H1 (cell line): ENCODE measurements around the gene TNFRSF18. TPM values are rescaled to one million over a fixed set of nuclear protein-coding genes. Genes with fewer than 3 reads are reported as not detected.

Experiments used
- CTCF ChIA-PET: fragments of 300-600 bp; sonication (Branson Sonifier 250); formaldehyde crosslinking; loops from one replicate; lab custom pipeline; 2021; ENCODE audit not compliant: partially characterized antibody; lab: Charles Lee
- POLR2A ChIA-PET: fragments of 300-600 bp; sonication (Branson Sonifier 250); formaldehyde crosslinking; loops from one replicate; lab custom pipeline; 2021; ENCODE audit warnings: inconsistent platforms; ENCODE audit not compliant: partially characterized antibody; lab: Charles Lee
- DNase-seq, 2 experiments: peaks; one replicate each; pipeline versions ENCODE4 v3.0.0 to v3.0.0-alpha.2; 2010 to 2022; ENCODE audit warnings: low spot score in 2 of 2, low read depth in 1 of 2, mixed read lengths in 1 of 2
- FAIRE-seq: peaks from 2 replicates; lab custom pipeline; 2011; peaks lifted over from hg19 to GRCh38; lab: Jason Lieb, UNC
- H2AFZ ChIP-seq: 2 replicates; pipeline ENCODE4 v1.8.1; 2012; ENCODE audit warnings: low read length, inconsistent platforms
- H2AK5ac ChIP-seq: 2 replicates; pipeline ENCODE4 v1.6.1; 2013; ENCODE audit warnings: low read depth, low read length
- H2BK120ac ChIP-seq: replicated peaks from 2 replicates; pipeline ENCODE3; 2013; ENCODE audit warnings: low read depth, low read length, inconsistent platforms
- H2BK12ac ChIP-seq: 2 replicates; pipeline ENCODE4 v1.6.1; 2013; ENCODE audit warnings: low read depth, low read length
- H2BK15ac ChIP-seq: 2 replicates; pipeline ENCODE4 v1.6.1; 2013; ENCODE audit warnings: low read length
- H2BK20ac ChIP-seq: 2 replicates; pipeline ENCODE4 v1.6.1; 2013; ENCODE audit warnings: low read length
- H2BK5ac ChIP-seq: 2 replicates; pipeline ENCODE4 v1.6.1; 2013; ENCODE audit warnings: low read depth, low read length
- H3K14ac ChIP-seq: 2 replicates; pipeline ENCODE4 v1.6.1; 2013; ENCODE audit warnings: inconsistent platforms; ENCODE audit not compliant: insufficient read length
- H3K18ac ChIP-seq: 2 replicates; pipeline ENCODE4 v1.6.1; 2013; ENCODE audit warnings: low read length; ENCODE audit errors: extremely low read depth
- H3K23ac ChIP-seq: 2 replicates; pipeline ENCODE4 v1.6.1; 2013; ENCODE audit warnings: inconsistent platforms; ENCODE audit not compliant: insufficient read length
- H3K23me2 ChIP-seq: 2 replicates; pipeline ENCODE4 v1.6.1; 2013; ENCODE audit warnings: low read depth, low read length
- H3K27ac ChIP-seq: 2 replicates; pipeline ENCODE4 v1.6.1; 2011; ENCODE audit warnings: low read depth, low read length, inconsistent platforms
- H3K27me3 ChIP-seq, 4 experiments: replicated peaks in 1 of 4; 1 replicate in 1 of 4; 2 replicates in 3 of 4; pipeline versions ENCODE4 v1.6.1 to v1.8.1; 2011 to 2013; ENCODE audit warnings: low read length in 3 of 4, mild to moderate bottlenecking in 3 of 4, inconsistent platforms in 2 of 4, mixed read lengths in 2 of 4, moderate library complexity in 1 of 4; ENCODE audit not compliant: control insufficient read depth in 3 of 4, insufficient read depth in 3 of 4; ENCODE audit errors: extremely low read depth in 1 of 4
- H3K36me3 ChIP-seq, 4 experiments: 2 replicates each; pipeline versions ENCODE4 v1.6.1 to v1.8.1; 2011 to 2013; ENCODE audit warnings: mild to moderate bottlenecking in 4 of 4, low read length in 3 of 4, moderate library complexity in 2 of 4, control low read depth in 1 of 4, inconsistent platforms in 1 of 4; ENCODE audit not compliant: insufficient read depth in 4 of 4, control insufficient read depth in 2 of 4
- H3K4ac ChIP-seq: replicated peaks from 2 replicates; pipeline ENCODE3; 2013; ENCODE audit warnings: low read length, low read depth, mixed read lengths, inconsistent platforms; ENCODE audit not compliant: insufficient read length
- H3K4me1 ChIP-seq, 4 experiments: replicated peaks in 1 of 4; 1 replicate in 1 of 4; 2 replicates in 3 of 4; pipeline versions ENCODE4 v1.6.1 to v1.8.1; 2011 to 2013; ENCODE audit warnings: low read length in 3 of 4, inconsistent platforms in 2 of 4, mixed read lengths in 1 of 4; ENCODE audit not compliant: insufficient read depth in 4 of 4, control insufficient read depth in 3 of 4
- H3K4me2 ChIP-seq, 2 experiments: 2 replicates each; pipeline versions ENCODE4 v1.6.1 to v1.8.1; 2011 to 2013; ENCODE audit warnings: low read depth in 2 of 2, low read length in 2 of 2, control low read depth in 1 of 2, inconsistent platforms in 1 of 2, mild to moderate bottlenecking in 1 of 2; ENCODE audit not compliant: insufficient read depth in 1 of 2
- H3K4me3 ChIP-seq, 4 experiments: fragments of 200-600, 300-600 bp in 1 of 4; sonication (generic), shearing (Covaris generic), sonication (Bioruptor Twin) in 1 of 4; 2 replicates each; pipeline versions ENCODE4 v1.5.1 to v1.8.1; 2011 to 2016; ENCODE audit warnings: low read length in 4 of 4, low read depth in 3 of 4, control low read depth in 2 of 4, inconsistent platforms in 2 of 4, mild to moderate bottlenecking in 2 of 4, mixed read lengths in 1 of 4, moderate library complexity in 1 of 4; ENCODE audit not compliant: insufficient read depth in 2 of 4; ENCODE audit errors: extremely low read depth in 1 of 4
- H3K56ac ChIP-seq: replicated peaks from 2 replicates; pipeline ENCODE3; 2013; ENCODE audit warnings: low read depth, mild to moderate bottlenecking, mixed read lengths, low read length, inconsistent platforms; ENCODE audit not compliant: insufficient read length
- H3K79me1 ChIP-seq: 2 replicates; pipeline ENCODE4 v1.6.1; 2013; ENCODE audit warnings: low read depth, low read length, control low read depth
- H3K79me2 ChIP-seq, 2 experiments: 2 replicates each; pipeline versions ENCODE4 v1.6.1 to v1.8.1; 2012 to 2013; ENCODE audit warnings: low read length in 2 of 2, mild to moderate bottlenecking in 2 of 2, inconsistent platforms in 1 of 2; ENCODE audit not compliant: insufficient read depth in 2 of 2, control insufficient read depth in 1 of 2
- H3K9ac ChIP-seq, 4 experiments: replicated peaks in 1 of 4; 1 replicate in 1 of 4; 2 replicates in 3 of 4; pipeline versions ENCODE4 v1.6.1 to v1.8.1; 2011 to 2013; ENCODE audit warnings: low read depth in 3 of 4, low read length in 3 of 4, control low read depth in 2 of 4, mild to moderate bottlenecking in 2 of 4, moderate library complexity in 2 of 4, inconsistent platforms in 1 of 4; ENCODE audit errors: extremely low read depth in 1 of 4
- H3K9me3 ChIP-seq, 2 experiments: 2 replicates each; pipeline versions ENCODE4 v1.6.1 to v1.8.1; 2012 to 2013; ENCODE audit warnings: mild to moderate bottlenecking in 2 of 2, moderate library complexity in 2 of 2, control low read depth in 1 of 2, inconsistent platforms in 1 of 2, low read depth in 1 of 2, low read length in 1 of 2, mixed read lengths in 1 of 2; ENCODE audit not compliant: insufficient read depth in 2 of 2
- H4K20me1 ChIP-seq, 2 experiments: replicated peaks in 1 of 2; 2 replicates each; pipeline versions ENCODE3 to v1.8.1; 2011 to 2013; ENCODE audit warnings: inconsistent platforms in 2 of 2, low read length in 2 of 2, mild to moderate bottlenecking in 1 of 2; ENCODE audit not compliant: insufficient read depth in 2 of 2, control insufficient read depth in 1 of 2
- H4K5ac ChIP-seq: 2 replicates; pipeline ENCODE4 v1.6.1; 2013; ENCODE audit warnings: low read length, low read depth, mixed read lengths, inconsistent platforms; ENCODE audit not compliant: insufficient read length
- H4K8ac ChIP-seq: 2 replicates; pipeline ENCODE4 v1.8.0; 2013; ENCODE audit warnings: mild to moderate bottlenecking, moderate library complexity, low read length, inconsistent platforms; ENCODE audit not compliant: insufficient read depth; ENCODE audit errors: extremely low read depth
- H4K91ac ChIP-seq: replicated peaks from 2 replicates; pipeline ENCODE3; 2013; ENCODE audit warnings: low read length, mixed read lengths, inconsistent platforms; ENCODE audit not compliant: insufficient read length
- CEBPB ChIP-seq: IDR thresholded peaks from 2 replicates; pipeline ENCODE4 v1.6.1; 2012; ENCODE audit warnings: low read depth, low read length
- JUN ChIP-seq: IDR thresholded peaks from 2 replicates; pipeline ENCODE4 v1.6.1; 2011; ENCODE audit warnings: low read depth, mild to moderate bottlenecking, improper control_type of control experiment, low read length
- MAFK ChIP-seq: IDR thresholded peaks from 2 replicates; pipeline ENCODE4 v1.6.1; 2012; ENCODE audit warnings: low read depth, mild to moderate bottlenecking, improper control_type of control experiment, low read length
- WGBS, 2 experiments: shearing (Covaris generic) in 1 of 2; methylation state at CpG; one replicate each; pipeline versions ENCODE4 v1.1.6 to v1.1.7; 2013 to 2015; ENCODE audit warnings: low lambda C conversion rate in 2 of 2, mixed read lengths in 2 of 2, inconsistent platforms in 1 of 2, low coverage in 1 of 2, missing lambda C conversion rate in 1 of 2; ENCODE audit not compliant: insufficient replicate concordance in 2 of 2, insufficient coverage in 1 of 2, insufficient read length in 1 of 2; ENCODE audit errors: extremely low coverage in 1 of 2, missing lambda C conversion rate in 1 of 2; 5-methylcytosine and 5-hydroxymethylcytosine counted together
- polyA plus RNA-seq, 7 experiments: library from polyadenylated mRNA; depleted of rRNA in 3 of 7; stranded (reverse) in 5 of 7; unstranded in 2 of 7; fragments of >200 nt in 5 of 7; fragments of 200-250 nt in 2 of 7; gene quantifications; 1 replicate in 5 of 7; 2 replicates in 1 of 7; 4 replicates in 1 of 7; pipeline versions ENCODE4 v1.2.1 to v1.2.3, GENCODE V29; 2011 to 2013; ENCODE audit warnings: missing spikeins in 2 of 7, mixed read lengths in 2 of 7
- total RNA-seq: library from RNA; stranded (reverse); fragmentation: NEBNext Ultra II Directional; extraction: Animal tissue kit (Norgen Biotek cat#: 25700); gene quantifications from 2 replicates; pipeline ENCODE4 v1.2.1, GENCODE V29; 2021

The TNFRSF18 gene
- total and polyA plus RNA-seq, 2 of the 8 experiments (the other 6 are each of a cell fraction or from before 2014, with no cell fraction given) = 1.5 to 2.5 TPM

- Histone ChIP-seq H3K14ac (no peak overlapping the region), H3K18ac (no peak overlapping the region), H4K5ac (no peak overlapping the region), H3K56ac (no peak overlapping the region), H3K27ac (no peak overlapping the region), H3K4me2 (no peak overlapping the region), H3K4me3 (no peak overlapping the region), H3K36me3 (no peaks in the 10 kb centered on the region), H4K8ac (no peak overlapping the region), H2BK20ac (no peak overlapping the region; the same call in 1 of the 2 replicates), H3K4me1 (peaks cover 0 to 44% (median 31%) of the 10 kb centered on the region in 4 experiments; a peak in 6 of 7 replicates), H3K79me2 (no peaks in the 10 kb centered on the region; a peak in 1 of 4 replicates), H4K20me1 (no peaks in the 10 kb centered on the region), H2BK120ac (no peak overlapping the region), H2BK12ac (peak overlapping the region; percentile 87; the same call in 1 of the 2 replicates), H3K4ac (no peak overlapping the region), H2BK15ac (no peak overlapping the region; the same call in 1 of the 2 replicates), H3K27me3 (no peaks in the 10 kb centered on the region), H3K79me1 (no peaks in the 10 kb centered on the region; the same call in 1 of the 2 replicates), H2AK5ac (no peak overlapping the region), H4K91ac (peak overlapping the region; percentile 5), H3K9me3 (peaks cover 0 to under 1% of the 10 kb centered on the region in 2 experiments; a peak in 2 of 4 replicates), H3K9ac (no peak overlapping the region), H2BK5ac (no peak overlapping the region), H2AFZ (no peak overlapping the region), H3K23me2 (peaks cover 13% of the 10 kb centered on the region; the same call in 1 of the 2 replicates), H3K23ac (no peak overlapping the region)
- ChIA-PET CTCF (interaction anchor here (1.2 to 2.2 kb wide), 5 partner anchors 22 to 131 kb away, joined by 3 to 10 read pairs (median 7); no protein-coding TSS in a partner anchor), POLR2A (interaction anchor here (0.6 to 2.0 kb wide), 2 partner anchors 71 to 145 kb away, joined by 3 to 4 read pairs; partner anchors contain the start of gene SDF4)
- TF ChIP-seq JUN (no peak), CEBPB (no peak), MAFK (no peak)
- DNase-seq = no peak
- 90% methylated on average over 22 of the region's 23 CpGs; no CpG with 5 or more reads in 1 of the 2 experiments for WGBS, 2 experiments
- FAIRE-seq = no peak
These were observed 46.0 kb downstream of the TNFRSF18 start for GRCh38 chr1:1160281-1160930.
